Measurements from ENCODE around the gene RNF4. TPM values are rescaled to one million over a fixed set of nuclear protein-coding genes. Genes with fewer than 3 reads are reported as not detected.

RNF4 gene
- total RNA-seq, 1 experiment from 2014 or later = 45.6 TPM

GRCh38 chr4:2436301-2436700 is 32.6 kb upstream of the RNF4 start:
- no peak overlapping the region for H3K4me3 Mint-ChIP-seq (ENCODE audit: low read depth, unreplicated experiment)
- TF ChIP-seq CTCF (IDR thresholded peaks at IDR 0.05; ENCODE audit: unreplicated experiment) = no peak
- no peaks in the 10 kb centered on the region for H3K36me3 Mint-ChIP-seq (ENCODE audit: insufficient read depth, unreplicated experiment)
- CTCF ChIA-PET = interaction anchor here (1.1 kb wide), 1 partner anchor 216 kb away, joined by 5 read pairs; no protein-coding TSS in a partner anchor
- H3K27me3 Mint-ChIP-seq (ENCODE audit: unreplicated experiment) = peaks cover 14% of the 10 kb centered on the region
- intact Hi-C loops (cut with micrococcal nuclease; ENCODE audit: unreplicated experiment) = loop anchor here (5.0 kb wide), 1 partner anchor 159 kb away; no protein-coding TSS in a partner anchor
- no peaks in the 10 kb centered on the region for H3K4me1 Mint-ChIP-seq (ENCODE audit: low read depth, unreplicated experiment)
- no peak overlapping the region for H3K27ac Mint-ChIP-seq (ENCODE audit: unreplicated experiment)
- no peak for DNase-seq
- BruUV-seq (replicated peaks) = no TSS peak
- no peaks in the 10 kb centered on the region for H3K9me3 Mint-ChIP-seq (ENCODE audit: low read depth, unreplicated experiment)

DNA sequence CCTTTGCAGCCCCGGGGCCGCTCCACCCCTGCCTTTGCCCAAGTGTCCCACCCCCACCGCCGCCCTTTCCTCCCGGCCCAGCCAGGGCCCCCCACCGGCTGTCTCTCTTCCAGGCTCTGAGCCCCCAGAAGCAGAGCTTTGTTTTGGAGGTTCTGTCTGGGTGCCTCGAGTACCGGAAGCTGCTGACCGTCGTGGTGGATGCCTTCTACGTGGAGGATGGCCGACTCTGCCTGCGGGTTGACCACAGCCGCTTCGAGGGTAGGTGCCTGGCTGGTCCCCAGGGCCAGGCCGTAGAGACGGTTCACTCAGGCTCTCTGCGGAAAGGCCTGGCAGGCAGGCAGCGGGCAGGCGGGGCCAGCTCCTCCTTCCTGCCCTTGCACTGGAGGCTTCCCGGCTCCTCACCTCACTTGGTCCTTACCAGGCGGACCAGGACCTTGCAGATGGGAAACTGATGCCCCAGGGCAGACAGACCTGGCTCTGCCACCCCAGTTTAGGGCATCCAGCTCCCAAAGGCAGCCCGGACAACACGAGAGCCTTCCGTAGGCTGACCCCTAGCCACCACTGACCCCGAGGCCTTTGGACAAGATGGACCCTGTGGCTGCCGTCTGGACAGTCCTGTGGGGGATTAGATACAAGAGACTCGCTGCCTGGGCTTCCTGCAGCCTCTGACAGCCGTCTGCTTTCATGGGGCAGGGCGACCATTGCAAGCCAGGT is 32.0 kb upstream of the RNF4 start:
- no peak overlapping the region for H3K27ac Mint-ChIP-seq (ENCODE audit: unreplicated experiment)
- CTCF ChIA-PET = interaction anchor here (0.6 to 1.2 kb wide), 3 partner anchors 40 to 217 kb away, joined by 4 to 5 read pairs (median 4); no protein-coding TSS in a partner anchor

DNA sequence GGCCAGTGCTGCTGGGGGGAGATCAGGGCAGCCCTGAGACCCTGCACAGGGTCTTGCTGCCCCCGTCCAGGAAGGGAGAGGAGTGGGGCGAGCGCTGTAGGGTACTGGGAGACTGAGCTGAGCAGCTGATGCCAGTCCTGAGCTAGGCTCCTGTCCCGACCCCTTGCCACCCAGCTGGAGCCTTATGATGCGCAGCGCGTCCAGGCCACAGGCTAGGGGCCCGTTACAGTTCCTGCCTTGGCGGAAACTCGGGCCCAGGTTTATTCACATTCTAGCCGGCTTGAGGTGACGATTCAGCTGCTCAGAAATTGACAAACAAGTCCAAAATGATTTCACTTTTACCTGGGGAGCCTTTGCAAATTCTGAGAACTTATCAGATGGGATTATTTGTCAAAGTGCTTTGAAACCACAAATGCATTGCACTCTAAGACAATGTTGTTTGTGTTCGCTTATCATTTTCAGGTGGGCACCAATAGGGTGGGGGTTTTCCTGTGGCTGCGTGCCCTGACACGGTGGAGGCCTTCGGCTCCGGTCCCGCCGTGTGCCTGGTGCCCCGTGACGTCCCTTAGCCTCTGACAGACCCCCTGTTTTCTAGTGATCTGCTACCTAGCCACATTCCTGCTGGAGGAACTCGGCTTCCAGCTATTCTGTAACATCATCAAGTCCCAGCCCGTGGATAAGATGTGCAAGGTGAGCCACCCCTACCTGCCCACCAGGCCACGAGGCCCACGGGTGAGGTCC is 31.3 kb upstream of the RNF4 start:
- no TSS peak for BruUV-seq (replicated peaks)
- intact Hi-C loops (cut with micrococcal nuclease; ENCODE audit: unreplicated experiment) = loop anchor here (5.0 kb wide), 1 partner anchor 160 kb away; no protein-coding TSS in a partner anchor
- H3K4me1 Mint-ChIP-seq (ENCODE audit: low read depth, unreplicated experiment) = no peaks in the 10 kb centered on the region
- H3K4me3 Mint-ChIP-seq (ENCODE audit: low read depth, unreplicated experiment) = no peak overlapping the region
- no peak for TF ChIP-seq CTCF (IDR thresholded peaks at IDR 0.05; ENCODE audit: unreplicated experiment)
- DNase-seq = no peak
- no peaks in the 10 kb centered on the region for H3K9me3 Mint-ChIP-seq (ENCODE audit: low read depth, unreplicated experiment)
- peaks cover 14% of the 10 kb centered on the region for H3K27me3 Mint-ChIP-seq (ENCODE audit: unreplicated experiment)
- CTCF ChIA-PET = interaction anchor here (1.2 kb wide), 1 partner anchor 67 kb away, joined by 4 read pairs; no protein-coding TSS in a partner anchor
- no peaks in the 10 kb centered on the region for H3K36me3 Mint-ChIP-seq (ENCODE audit: insufficient read depth, unreplicated experiment)
- H3K27ac Mint-ChIP-seq (ENCODE audit: unreplicated experiment) = no peak overlapping the region

More for the DNA sequence above, 32.0 kb upstream of the RNF4 start:
- Mint-ChIP-seq H3K9me3 (ENCODE audit: low read depth, unreplicated experiment) (no peaks in the 10 kb centered on the region), H3K4me1 (ENCODE audit: low read depth, unreplicated experiment) (no peaks in the 10 kb centered on the region), H3K4me3 (ENCODE audit: low read depth, unreplicated experiment) (no peak overlapping the region), H3K27me3 (ENCODE audit: unreplicated experiment) (peaks cover 14% of the 10 kb centered on the region), H3K36me3 (ENCODE audit: insufficient read depth, unreplicated experiment) (no peaks in the 10 kb centered on the region)
- BruUV-seq (replicated peaks) = no TSS peak
- TF ChIP-seq CTCF (IDR thresholded peaks at IDR 0.05; ENCODE audit: unreplicated experiment) = no peak
- DNase-seq = no peak
- intact Hi-C loops (cut with micrococcal nuclease; ENCODE audit: unreplicated experiment) = loop anchor here (5.0 kb wide), 1 partner anchor 160 kb away; no protein-coding TSS in a partner anchor

DNA sequence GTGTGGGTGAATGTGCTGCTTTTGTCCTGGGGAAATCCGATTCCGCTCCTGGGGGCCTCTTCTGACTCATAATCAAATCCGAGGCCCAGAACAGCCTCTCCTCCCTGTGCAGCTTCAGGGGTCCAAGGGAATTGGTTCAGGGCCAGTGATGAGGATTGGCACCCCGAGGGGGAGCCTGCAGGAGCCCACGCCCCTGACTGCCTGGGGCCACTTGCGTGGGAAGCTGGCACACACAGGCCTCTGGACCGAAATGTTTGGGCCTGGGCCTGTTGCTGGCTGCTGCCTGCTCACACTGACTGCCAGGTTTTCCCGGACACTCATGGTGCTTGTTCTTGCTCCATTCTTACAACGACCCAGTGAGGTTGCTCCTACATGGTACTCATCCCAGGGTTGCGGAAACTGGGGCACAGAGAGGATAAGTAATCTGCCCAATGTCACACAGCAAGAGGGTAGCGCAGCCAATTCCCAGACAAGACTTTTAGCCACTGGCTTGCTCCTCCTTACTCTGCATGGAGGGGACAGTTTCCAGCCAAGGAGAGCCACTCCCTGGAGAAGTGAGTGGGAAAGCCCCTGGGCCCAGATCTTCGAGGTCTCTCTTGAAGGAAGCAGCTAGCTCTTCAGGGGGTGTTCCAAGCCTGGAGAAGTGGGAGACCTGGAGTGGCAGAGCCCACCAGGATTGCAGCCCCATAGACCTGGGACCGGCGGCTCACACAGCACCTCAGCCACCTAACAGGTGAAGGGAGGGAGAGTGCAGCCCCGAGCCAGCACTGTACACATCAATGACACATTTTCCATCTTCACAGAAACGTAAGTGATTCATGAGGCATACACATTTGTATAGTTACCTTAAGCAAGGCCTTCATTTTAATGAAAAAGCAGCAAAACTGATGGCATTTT is 29.8 kb upstream of the RNF4 start:
- Mint-ChIP-seq H3K27me3 (ENCODE audit: unreplicated experiment) (peaks cover 5% of the 10 kb centered on the region), H3K4me1 (ENCODE audit: low read depth, unreplicated experiment) (no peaks in the 10 kb centered on the region), H3K4me3 (ENCODE audit: low read depth, unreplicated experiment) (no peak overlapping the region), H3K9me3 (ENCODE audit: low read depth, unreplicated experiment) (no peaks in the 10 kb centered on the region), H3K27ac (ENCODE audit: unreplicated experiment) (no peak overlapping the region), H3K36me3 (ENCODE audit: insufficient read depth, unreplicated experiment) (no peaks in the 10 kb centered on the region)
- intact Hi-C loops (cut with micrococcal nuclease; ENCODE audit: unreplicated experiment) = loop anchor here (5.0 kb wide), 1 partner anchor 162 kb away; no protein-coding TSS in a partner anchor
- TF ChIP-seq CTCF (IDR thresholded peaks at IDR 0.05; ENCODE audit: unreplicated experiment) = no peak
- BruUV-seq (replicated peaks) = no TSS peak
- CTCF ChIA-PET = no interaction called here
- DNase-seq = no peak
